Adrenal gland (tissue), 5 donors: ENCODE results near the gene NOC2L.

Source experiments
- CTCF ChIP-seq, 6 experiments: fragments of 450-650 bp in 4 of 6; fragments of 200-600 bp in 2 of 6; sonication (generic) in 1 of 6; IDR thresholded peaks; 1 replicate in 5 of 6; 2 replicates in 1 of 6; pipeline versions ENCODE4 v1.5.1 to v1.8.0; 2016 to 2021; ENCODE audit warnings: antibody characterized with exemption in 6 of 6, mild to moderate bottlenecking in 2 of 6, moderate library complexity in 1 of 6
- POLR2A ChIP-seq, 2 donors: fragments of 450-650 bp; IDR thresholded peaks; one replicate each; pipeline ENCODE4 v1.6.1; 2017; ENCODE audit warnings: antibody characterized with exemption in 2 of 2, mild to moderate bottlenecking in 2 of 2, moderate library complexity in 1 of 2
- donor health status: DM: no; HTN: no; CAD: no.

- TF ChIP-seq CTCF (IDR thresholded peaks at IDR 0.05) (no peak), POLR2A (IDR thresholded peaks at IDR 0.05) (no peak)
Observed at GRCh38 chr1:972726-973458, 13.8 kb upstream of the NOC2L start.
